Adrenal gland (tissue), 5 donors: ENCODE data around the gene CYP2E1.

ENCODE experiments used
- POLR2A ChIP-seq, 2 donors: fragments of 450-650 bp; IDR thresholded peaks; one replicate each; pipeline ENCODE4 v1.6.1; 2017; ENCODE audit warnings: antibody characterized with exemption in 2 of 2, mild to moderate bottlenecking in 2 of 2, moderate library complexity in 1 of 2
- TF ChIP-seq, protein P1 (sequence below), 6 experiments: fragments of 450-650 bp in 4 of 6; fragments of 200-600 bp in 2 of 6; sonication (generic) in 1 of 6; IDR thresholded peaks; 1 replicate in 5 of 6; 2 replicates in 1 of 6; pipeline versions ENCODE4 v1.5.1 to v1.8.0; 2016 to 2021; ENCODE audit warnings: antibody characterized with exemption in 6 of 6, mild to moderate bottlenecking in 2 of 6, moderate library complexity in 1 of 6
- donor health status: DM: no; HTN: no; CAD: no.

DNA sequence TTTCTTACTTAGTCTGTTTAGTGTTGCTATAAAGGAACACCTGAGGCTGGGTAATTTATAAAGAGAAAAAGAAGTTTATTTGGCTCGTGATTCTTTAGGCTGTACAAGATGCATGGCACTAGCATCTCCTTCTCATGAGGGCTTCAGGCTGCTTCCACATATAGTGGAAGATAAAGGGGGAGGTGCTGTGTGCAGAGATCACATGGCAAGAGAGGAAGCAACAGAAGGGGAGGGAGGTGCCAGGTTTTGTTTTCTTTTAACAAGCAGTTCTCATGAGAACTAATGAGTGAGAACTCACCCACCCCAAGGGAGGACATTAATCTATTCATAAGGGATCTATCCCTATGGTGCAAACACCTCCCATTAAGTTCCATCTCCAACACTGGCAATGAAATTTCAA, 17.3 kb downstream of the CYP2E1 start:
- TF ChIP-seq, protein P1, sequence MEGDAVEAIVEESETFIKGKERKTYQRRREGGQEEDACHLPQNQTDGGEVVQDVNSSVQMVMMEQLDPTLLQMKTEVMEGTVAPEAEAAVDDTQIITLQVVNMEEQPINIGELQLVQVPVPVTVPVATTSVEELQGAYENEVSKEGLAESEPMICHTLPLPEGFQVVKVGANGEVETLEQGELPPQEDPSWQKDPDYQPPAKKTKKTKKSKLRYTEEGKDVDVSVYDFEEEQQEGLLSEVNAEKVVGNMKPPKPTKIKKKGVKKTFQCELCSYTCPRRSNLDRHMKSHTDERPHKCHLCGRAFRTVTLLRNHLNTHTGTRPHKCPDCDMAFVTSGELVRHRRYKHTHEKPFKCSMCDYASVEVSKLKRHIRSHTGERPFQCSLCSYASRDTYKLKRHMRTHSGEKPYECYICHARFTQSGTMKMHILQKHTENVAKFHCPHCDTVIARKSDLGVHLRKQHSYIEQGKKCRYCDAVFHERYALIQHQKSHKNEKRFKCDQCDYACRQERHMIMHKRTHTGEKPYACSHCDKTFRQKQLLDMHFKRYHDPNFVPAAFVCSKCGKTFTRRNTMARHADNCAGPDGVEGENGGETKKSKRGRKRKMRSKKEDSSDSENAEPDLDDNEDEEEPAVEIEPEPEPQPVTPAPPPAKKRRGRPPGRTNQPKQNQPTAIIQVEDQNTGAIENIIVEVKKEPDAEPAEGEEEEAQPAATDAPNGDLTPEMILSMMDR (IDR thresholded peaks at IDR 0.05): no peak
- no peak for TF ChIP-seq POLR2A (IDR thresholded peaks at IDR 0.05)
